SK-N-SH (cell line): ENCODE data around the gene BAAT. TPM values are rescaled to one million over a fixed set of nuclear protein-coding genes. Genes with fewer than 3 reads are reported as not detected.

Experiments
- CTCF ChIA-PET: fragments of 300-600, 350-600 bp; formaldehyde crosslinking; extraction: SDS; loops from one replicate; lab custom pipeline; 2021; lab: Yijun Ruan, JAX
- POLR2A ChIA-PET: fragments of 350-600 bp; sonication (Branson Sonifier 250); formaldehyde crosslinking; extraction: SDS; loops from one replicate; lab custom pipeline; 2020; ENCODE audit warnings: antibody characterized with exemption, inconsistent platforms; lab: Yijun Ruan, JAX
- DNase-seq: peaks from one replicate; pipeline ENCODE4 v3.0.0; 2012
- H2AFZ ChIP-seq: fragments of 200-600 bp; sonication (generic); 2 replicates; pipeline ENCODE4 v1.8.1; 2016; ENCODE audit warnings: antibody characterized with exemption, mild to moderate bottlenecking, low read depth
- H3F3A ChIP-seq: fragments of 200-600 bp; sonication (generic); replicated peaks from 2 replicates; pipeline ENCODE3; 2016; ENCODE audit warnings: antibody characterized with exemption, mild to moderate bottlenecking; ENCODE audit not compliant: insufficient read depth
- H3K27ac ChIP-seq, 2 experiments: fragments of 200-500 bp in 1 of 2; fragments of 200-600 bp in 1 of 2; sonication (Bioruptor generic) in 1 of 2; sonication (generic), shearing (Covaris generic) in 1 of 2; 2 replicates each; pipeline versions ENCODE4 v1.5.1 to v1.6.1; 2014 to 2016; ENCODE audit warnings: low read depth in 2 of 2, inconsistent platforms in 1 of 2, low read length in 1 of 2, mild to moderate bottlenecking in 1 of 2, mixed read lengths in 1 of 2
- H3K27me3 ChIP-seq: fragments of 200-600 bp; sonication (generic), shearing (Covaris generic); 2 replicates; pipeline ENCODE4 v1.6.1; 2016; ENCODE audit warnings: mixed run types; ENCODE audit not compliant: insufficient read depth
- H3K36me3 ChIP-seq, 2 experiments: fragments of 200-500 bp in 1 of 2; fragments of 200-600 bp in 1 of 2; sonication (Bioruptor generic) in 1 of 2; sonication (generic) in 1 of 2; replicated peaks in 1 of 2; 2 replicates each; pipeline versions ENCODE3 to v1.5.1; 2014 to 2016; ENCODE audit warnings: low read length in 1 of 2, mild to moderate bottlenecking in 1 of 2; ENCODE audit not compliant: insufficient read depth in 2 of 2, control insufficient read depth in 1 of 2
- H3K4me1 ChIP-seq, 2 experiments: fragments of 200-500 bp in 1 of 2; fragments of 200-600 bp in 1 of 2; sonication (Bioruptor generic) in 1 of 2; sonication (generic), shearing (Covaris generic) in 1 of 2; 2 replicates each; pipeline versions ENCODE4 v1.5.1 to v1.6.1; 2014 to 2016; ENCODE audit warnings: low read depth in 1 of 2, low read length in 1 of 2, mixed run types in 1 of 2; ENCODE audit not compliant: insufficient read depth in 2 of 2, control insufficient read depth in 1 of 2
- H3K4me2 ChIP-seq: fragments of 200-600 bp; sonication (generic), shearing (Covaris generic); 2 replicates; pipeline ENCODE4 v1.6.1; 2017; ENCODE audit warnings: mixed run types
- H3K4me3 ChIP-seq, 2 experiments: fragments of 200-500 bp in 1 of 2; fragments of 200-600 bp in 1 of 2; sonication (Bioruptor generic) in 1 of 2; sonication (generic), shearing (Covaris generic) in 1 of 2; 2 replicates each; pipeline versions ENCODE4 v1.5.1 to v1.8.1; 2014 to 2016; ENCODE audit warnings: low read depth in 2 of 2, inconsistent platforms in 1 of 2, low read length in 1 of 2, mild to moderate bottlenecking in 1 of 2, mixed read lengths in 1 of 2, moderate library complexity in 1 of 2
- H3K79me2 ChIP-seq: fragments of 200-600 bp; sonication (generic); 2 replicates; pipeline ENCODE4 v1.8.1; 2017; ENCODE audit warnings: mild to moderate bottlenecking; ENCODE audit not compliant: insufficient read depth
- H3K9ac ChIP-seq: fragments of 200-600 bp; sonication (generic); 2 replicates; pipeline ENCODE4 v1.6.1; 2017; ENCODE audit warnings: mixed run types
- H3K9me2 ChIP-seq: fragments of 200-600 bp; sonication (generic); 2 replicates; pipeline ENCODE4 v1.6.1; 2017; ENCODE audit warnings: mixed run types
- H3K9me3 ChIP-seq: fragments of 200-600 bp; sonication (generic); 2 replicates; pipeline ENCODE4 v1.6.1; 2017; ENCODE audit warnings: mixed run types, mild to moderate bottlenecking, moderate library complexity
- H4K20me1 ChIP-seq: fragments of 200-600 bp; sonication (generic); 2 replicates; pipeline ENCODE4 v1.6.1; 2017; ENCODE audit warnings: mild to moderate bottlenecking, mixed run types; ENCODE audit not compliant: insufficient read depth
- ELF1 ChIP-seq: IDR thresholded peaks from 2 replicates; pipeline ENCODE4 v1.4.0; 2012
- EP300 ChIP-seq, 2 experiments: IDR thresholded peaks; 2 replicates each; pipeline versions ENCODE4 v1.4.0 to v1.6.1; 2012; ENCODE audit warnings: borderline replicate concordance in 1 of 2, low read depth in 1 of 2, low read length in 1 of 2
- FOXJ3 ChIP-seq: sonication (generic); formaldehyde crosslinking; IDR thresholded peaks from 2 replicates; pipeline ENCODE4 v1.5.1; 2020; ENCODE audit warnings: mild to moderate bottlenecking, missing genetic modification reagents
- FOXM1 ChIP-seq: IDR thresholded peaks from 2 replicates; pipeline ENCODE4 v1.4.0; 2012; ENCODE audit warnings: low read depth, mild to moderate bottlenecking
- GATA2 ChIP-seq: sonication (generic); formaldehyde crosslinking; IDR thresholded peaks from 2 replicates; pipeline ENCODE4 v1.5.0; 2020; ENCODE audit warnings: mild to moderate bottlenecking, missing genetic modification reagents
- MEF2A ChIP-seq: IDR thresholded peaks from 2 replicates; pipeline ENCODE4 v1.4.0; 2012; ENCODE audit warnings: low read depth, borderline replicate concordance
- NFIC ChIP-seq: IDR thresholded peaks from 2 replicates; pipeline ENCODE4 v1.4.0; 2012; ENCODE audit warnings: borderline replicate concordance
- NRF1 ChIP-seq: IDR thresholded peaks from 2 replicates; pipeline ENCODE4 v1.6.1; 2012; ENCODE audit warnings: low read depth, mild to moderate bottlenecking, low read length
- POLR2AphosphoS5 ChIP-seq: IDR thresholded peaks from 2 replicates; pipeline ENCODE4 v1.6.1; 2012; ENCODE audit warnings: low read depth, low read length
- RAD21 ChIP-seq: IDR thresholded peaks from 2 replicates; pipeline ENCODE4 v1.6.1; 2012; ENCODE audit warnings: mild to moderate bottlenecking, low read length
- RCOR1 ChIP-seq: fragments of 150-350 bp; IDR thresholded peaks from 2 replicates; pipeline ENCODE4 v1.6.1; 2017; ENCODE audit warnings: antibody characterized with exemption, low read length
- SMC3 ChIP-seq: IDR thresholded peaks from 2 replicates; pipeline ENCODE4 v1.6.1; 2012; ENCODE audit warnings: low read depth, low read length, improper control_type of control experiment
- TAF1 ChIP-seq: IDR thresholded peaks from 2 replicates; pipeline ENCODE4 v1.6.1; 2012; ENCODE audit warnings: low read depth, mild to moderate bottlenecking, low read length, moderate library complexity, borderline replicate concordance
- YY1 ChIP-seq: IDR thresholded peaks from 2 replicates; pipeline ENCODE4 v1.4.0; 2012; ENCODE audit warnings: low read depth, mild to moderate bottlenecking
- WGBS: methylation state at CpG from one replicate; pipeline ENCODE4 v1.1.6; 2017; ENCODE audit warnings: low lambda C conversion rate; 5-methylcytosine and 5-hydroxymethylcytosine counted together
- polyA plus RNA-seq, 3 experiments: library from polyadenylated mRNA; depleted of rRNA; stranded (reverse); fragments of >200 nt; gene quantifications; 2 replicates each; pipeline ENCODE4 v1.2.3, GENCODE V29; 2012
- TF ChIP-seq, protein P1 (sequence below): fragments of 150-350 bp; IDR thresholded peaks from 2 replicates; pipeline ENCODE4 v1.6.1; 2017; ENCODE audit warnings: antibody characterized with exemption, low read length, low read depth, borderline replicate concordance
- TF ChIP-seq, protein P2 (sequence below): IDR thresholded peaks from 2 replicates; pipeline ENCODE4 v1.6.1; 2012; ENCODE audit warnings: mild to moderate bottlenecking, low read depth, low read length, moderate library complexity
- TF ChIP-seq, protein P3 (sequence below): IDR thresholded peaks from 2 replicates; pipeline ENCODE4 v1.4.0; 2012; ENCODE audit warnings: low read depth
- TF ChIP-seq, protein P4 (sequence below): IDR thresholded peaks from 2 replicates; pipeline ENCODE4; 2012

Gene BAAT
- polyA plus RNA-seq, 1 of the 3 experiments (the other 2 are of a cell fraction), result 0.02 TPM

GRCh38 chr9:101325053-101325452 lies 59.8 kb downstream of the BAAT start (continued):
- no peak for TF ChIP-seq POLR2AphosphoS5
- TF ChIP-seq SMC3, result no peak
- no peak for TF ChIP-seq FOXM1
- TF ChIP-seq YY1, result no peak
- no peak for TF ChIP-seq ELF1
- TF ChIP-seq NRF1, result no peak
- no peak for TF ChIP-seq RCOR1

DNA sequence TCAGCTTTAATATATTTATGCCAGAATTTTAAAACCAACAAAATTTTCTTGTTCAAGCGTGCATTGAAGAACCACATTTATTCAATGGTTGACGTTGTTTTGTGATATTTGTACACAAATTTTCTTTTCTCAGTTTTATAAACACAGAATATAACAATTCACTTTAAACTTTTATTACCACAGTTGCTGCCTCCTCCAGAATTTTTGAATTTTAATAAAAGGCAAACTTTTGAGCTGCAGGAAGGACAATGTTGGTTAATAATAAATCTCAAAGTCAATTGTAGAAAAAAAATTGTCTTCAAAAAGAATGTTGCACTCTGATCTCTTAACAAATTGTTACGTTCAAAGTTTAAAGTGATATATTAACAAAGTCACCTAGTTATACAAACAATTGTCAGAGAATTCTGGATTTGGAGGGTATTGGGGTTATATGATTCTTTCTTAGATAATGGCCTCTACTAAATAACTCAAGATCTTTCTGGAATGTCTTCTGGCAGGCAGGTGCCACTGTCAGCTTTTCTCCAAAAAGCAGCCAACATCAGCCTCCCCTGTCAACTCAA lies 60.5 kb downstream of the BAAT start:
- TF ChIP-seq GATA2 (CRISPR knock-in tag) (no peak), RAD21 (no peak), MEF2A (no peak), ELF1 (no peak)
- H3K9me2 ChIP-seq, result no peaks in the 10 kb centered on the region
- WGBS, result 49% methylated on average over 3 of the region's 3 CpGs
- no peak overlapping the region for H2AFZ ChIP-seq
- H3K36me3 ChIP-seq, result no peaks in the 10 kb centered on the region
- POLR2A ChIA-PET, result interaction anchor here (0.6 kb wide), 1 partner anchor 585 kb away, joined by 3 read pairs; no protein-coding TSS in a partner anchor
- DNase-seq, result no peak
- H3K27ac ChIP-seq, result no peak overlapping the region
- H3K9ac ChIP-seq, result no peak overlapping the region
- CTCF ChIA-PET, result interaction anchor here (2.6 kb wide), 1 partner anchor 13 kb away, joined by 11 read pairs; no protein-coding TSS in a partner anchor
- H3K4me2 ChIP-seq, result no peak overlapping the region
- no peaks in the 10 kb centered on the region for H3F3A ChIP-seq
- no peaks in the 10 kb centered on the region for H3K27me3 ChIP-seq
- H4K20me1 ChIP-seq, result no peaks in the 10 kb centered on the region
- H3K4me3 ChIP-seq, result no peak overlapping the region
- no peaks in the 10 kb centered on the region for H3K4me1 ChIP-seq
- H3K9me3 ChIP-seq, result no peaks in the 10 kb centered on the region
- H3K79me2 ChIP-seq, result no peaks in the 10 kb centered on the region

GRCh38 chr9:101323129-101323528 lies 61.7 kb downstream of the BAAT start:
- WGBS, result 22% methylated on average over 3 of the region's 3 CpGs
- Histone ChIP-seq H2AFZ (no peak overlapping the region), H3K9ac (no peak overlapping the region), H3K79me2 (no peaks in the 10 kb centered on the region), H4K20me1 (no peaks in the 10 kb centered on the region), H3K27ac (no peak overlapping the region), H3K4me2 (no peak overlapping the region), H3K4me3 (no peak overlapping the region), H3F3A (no peaks in the 10 kb centered on the region), H3K4me1 (no peaks in the 10 kb centered on the region), H3K9me3 (no peaks in the 10 kb centered on the region), H3K27me3 (no peaks in the 10 kb centered on the region), H3K36me3 (no peaks in the 10 kb centered on the region), H3K9me2 (no peaks in the 10 kb centered on the region)
- TF ChIP-seq RCOR1 (no peak), FOXJ3 (no peak), EP300 (IDR thresholded peaks at IDR 0.05; ENCODE audit: borderline replicate concordance in 1 of 2, low read depth in 1 of 2, low read length in 1 of 2) (no peak), NFIC (no peak), GATA2 (CRISPR knock-in tag) (no peak), TAF1 (no peak), YY1 (no peak)
- TF ChIP-seq, protein P1, sequence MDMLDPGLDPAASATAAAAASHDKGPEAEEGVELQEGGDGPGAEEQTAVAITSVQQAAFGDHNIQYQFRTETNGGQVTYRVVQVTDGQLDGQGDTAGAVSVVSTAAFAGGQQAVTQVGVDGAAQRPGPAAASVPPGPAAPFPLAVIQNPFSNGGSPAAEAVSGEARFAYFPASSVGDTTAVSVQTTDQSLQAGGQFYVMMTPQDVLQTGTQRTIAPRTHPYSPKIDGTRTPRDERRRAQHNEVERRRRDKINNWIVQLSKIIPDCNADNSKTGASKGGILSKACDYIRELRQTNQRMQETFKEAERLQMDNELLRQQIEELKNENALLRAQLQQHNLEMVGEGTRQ, result no peak
- TF ChIP-seq, protein P2, sequence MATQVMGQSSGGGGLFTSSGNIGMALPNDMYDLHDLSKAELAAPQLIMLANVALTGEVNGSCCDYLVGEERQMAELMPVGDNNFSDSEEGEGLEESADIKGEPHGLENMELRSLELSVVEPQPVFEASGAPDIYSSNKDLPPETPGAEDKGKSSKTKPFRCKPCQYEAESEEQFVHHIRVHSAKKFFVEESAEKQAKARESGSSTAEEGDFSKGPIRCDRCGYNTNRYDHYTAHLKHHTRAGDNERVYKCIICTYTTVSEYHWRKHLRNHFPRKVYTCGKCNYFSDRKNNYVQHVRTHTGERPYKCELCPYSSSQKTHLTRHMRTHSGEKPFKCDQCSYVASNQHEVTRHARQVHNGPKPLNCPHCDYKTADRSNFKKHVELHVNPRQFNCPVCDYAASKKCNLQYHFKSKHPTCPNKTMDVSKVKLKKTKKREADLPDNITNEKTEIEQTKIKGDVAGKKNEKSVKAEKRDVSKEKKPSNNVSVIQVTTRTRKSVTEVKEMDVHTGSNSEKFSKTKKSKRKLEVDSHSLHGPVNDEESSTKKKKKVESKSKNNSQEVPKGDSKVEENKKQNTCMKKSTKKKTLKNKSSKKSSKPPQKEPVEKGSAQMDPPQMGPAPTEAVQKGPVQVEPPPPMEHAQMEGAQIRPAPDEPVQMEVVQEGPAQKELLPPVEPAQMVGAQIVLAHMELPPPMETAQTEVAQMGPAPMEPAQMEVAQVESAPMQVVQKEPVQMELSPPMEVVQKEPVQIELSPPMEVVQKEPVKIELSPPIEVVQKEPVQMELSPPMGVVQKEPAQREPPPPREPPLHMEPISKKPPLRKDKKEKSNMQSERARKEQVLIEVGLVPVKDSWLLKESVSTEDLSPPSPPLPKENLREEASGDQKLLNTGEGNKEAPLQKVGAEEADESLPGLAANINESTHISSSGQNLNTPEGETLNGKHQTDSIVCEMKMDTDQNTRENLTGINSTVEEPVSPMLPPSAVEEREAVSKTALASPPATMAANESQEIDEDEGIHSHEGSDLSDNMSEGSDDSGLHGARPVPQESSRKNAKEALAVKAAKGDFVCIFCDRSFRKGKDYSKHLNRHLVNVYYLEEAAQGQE, result no peak
- TF ChIP-seq, protein P3, sequence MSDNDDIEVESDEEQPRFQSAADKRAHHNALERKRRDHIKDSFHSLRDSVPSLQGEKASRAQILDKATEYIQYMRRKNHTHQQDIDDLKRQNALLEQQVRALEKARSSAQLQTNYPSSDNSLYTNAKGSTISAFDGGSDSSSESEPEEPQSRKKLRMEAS, result no peak
- TF ChIP-seq, protein P4, sequence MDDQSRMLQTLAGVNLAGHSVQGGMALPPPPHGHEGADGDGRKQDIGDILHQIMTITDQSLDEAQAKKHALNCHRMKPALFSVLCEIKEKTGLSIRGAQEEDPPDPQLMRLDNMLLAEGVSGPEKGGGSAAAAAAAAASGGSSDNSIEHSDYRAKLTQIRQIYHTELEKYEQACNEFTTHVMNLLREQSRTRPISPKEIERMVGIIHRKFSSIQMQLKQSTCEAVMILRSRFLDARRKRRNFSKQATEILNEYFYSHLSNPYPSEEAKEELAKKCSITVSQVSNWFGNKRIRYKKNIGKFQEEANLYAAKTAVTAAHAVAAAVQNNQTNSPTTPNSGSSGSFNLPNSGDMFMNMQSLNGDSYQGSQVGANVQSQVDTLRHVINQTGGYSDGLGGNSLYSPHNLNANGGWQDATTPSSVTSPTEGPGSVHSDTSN, result no peak
- no peak for DNase-seq
- CTCF ChIA-PET, result interaction anchor here (0.8 to 2.6 kb wide), 3 partner anchors 11 to 623 kb away, joined by 3 to 11 read pairs (median 3); no protein-coding TSS in a partner anchor
- POLR2A ChIA-PET, result no interaction called here
